Measurements from ENCODE around the gene ZNF438. TPM values are rescaled to one million over a fixed set of nuclear protein-coding genes. Genes with fewer than 3 reads are reported as not detected.

Gene ZNF438
- polyA plus RNA-seq, 4 donors: 7.0 to 9.1 (median 8.6) TPM

- no peak for DNase-seq (ENCODE audit: low read depth in 4 of 4, low spot score in 3 of 4)
These were observed 198.7 kb downstream of the ZNF438 start for GRCh38 chr10:30832749-30833627.

- no peak for DNase-seq (ENCODE audit: low read depth in 4 of 4, low spot score in 3 of 4)
These were observed 199.5 kb downstream of the ZNF438 start for GRCh38 chr10:30832001-30832748.

GRCh38 chr10:30831426-30831825 is 200.2 kb downstream of the ZNF438 start:
- DNase-seq (ENCODE audit: low read depth in 4 of 4, low spot score in 3 of 4): no peak

- no peak for DNase-seq (ENCODE audit: low read depth in 4 of 4, low spot score in 3 of 4)
These were observed 201.1 kb downstream of the ZNF438 start for GRCh38 chr10:30830315-30831230.

- no peak for DNase-seq (ENCODE audit: low read depth in 4 of 4, low spot score in 3 of 4)
These were observed 201.8 kb downstream of the ZNF438 start for GRCh38 chr10:30829901-30830300.

- DNase-seq (ENCODE audit: low read depth in 4 of 4, low spot score in 3 of 4): no peak
These were observed 203.0 kb downstream of the ZNF438 start for GRCh38 chr10:30828680-30829079.

GRCh38 chr10:30828164-30828563 is 203.5 kb downstream of the ZNF438 start:
- DNase-seq (ENCODE audit: low read depth in 4 of 4, low spot score in 3 of 4): no peak

- no peak for DNase-seq (ENCODE audit: low read depth in 4 of 4, low spot score in 3 of 4)
These were observed 204.0 kb downstream of the ZNF438 start for GRCh38 chr10:30827531-30828120.

- no peak for DNase-seq (ENCODE audit: low read depth in 4 of 4, low spot score in 3 of 4)
These were observed 205.0 kb downstream of the ZNF438 start for GRCh38 chr10:30826679-30827078.

- no peak for DNase-seq (ENCODE audit: low read depth in 4 of 4, low spot score in 3 of 4)
These were observed 206.2 kb downstream of the ZNF438 start for GRCh38 chr10:30825495-30825894.

- DNase-seq (ENCODE audit: low read depth in 4 of 4, low spot score in 3 of 4): no peak
These were observed 206.6 kb downstream of the ZNF438 start for GRCh38 chr10:30825022-30825421.

GRCh38 chr10:30823651-30824050 is 208.0 kb downstream of the ZNF438 start:
- no peak for DNase-seq (ENCODE audit: low read depth in 4 of 4, low spot score in 3 of 4)

GRCh38 chr10:30822693-30823465 is 208.8 kb downstream of the ZNF438 start:
- no peak for DNase-seq (ENCODE audit: low read depth in 4 of 4, low spot score in 3 of 4)

- DNase-seq (ENCODE audit: low read depth in 4 of 4, low spot score in 3 of 4): no peak
These were observed 209.5 kb downstream of the ZNF438 start for GRCh38 chr10:30821994-30822692.

GRCh38 chr10:30821261-30821993 is 210.2 kb downstream of the ZNF438 start:
- no peak for DNase-seq (ENCODE audit: low read depth in 4 of 4, low spot score in 3 of 4)

- DNase-seq (ENCODE audit: low read depth in 4 of 4, low spot score in 3 of 4): no peak
These were observed 211.2 kb downstream of the ZNF438 start for GRCh38 chr10:30820261-30820991.

- no peak for DNase-seq (ENCODE audit: low read depth in 4 of 4, low spot score in 3 of 4)
These were observed 212.1 kb downstream of the ZNF438 start for GRCh38 chr10:30819341-30820181.
